HG03571 (cell line): ENCODE measurements around the gene CLEC3A.
"Not testable (repeated sequence)": the region's sequence is repeated elsewhere in the genome, so short reads cannot be mapped to it uniquely, and the experiment has no call there.

Source experiments
- ATAC-seq: cut with Tn5 transposase; IDR thresholded peaks from one replicate; pipeline ENCODE4 v1.9.1; 2021; ENCODE audit not compliant: unreplicated experiment

The CLEC3A gene

DNA sequence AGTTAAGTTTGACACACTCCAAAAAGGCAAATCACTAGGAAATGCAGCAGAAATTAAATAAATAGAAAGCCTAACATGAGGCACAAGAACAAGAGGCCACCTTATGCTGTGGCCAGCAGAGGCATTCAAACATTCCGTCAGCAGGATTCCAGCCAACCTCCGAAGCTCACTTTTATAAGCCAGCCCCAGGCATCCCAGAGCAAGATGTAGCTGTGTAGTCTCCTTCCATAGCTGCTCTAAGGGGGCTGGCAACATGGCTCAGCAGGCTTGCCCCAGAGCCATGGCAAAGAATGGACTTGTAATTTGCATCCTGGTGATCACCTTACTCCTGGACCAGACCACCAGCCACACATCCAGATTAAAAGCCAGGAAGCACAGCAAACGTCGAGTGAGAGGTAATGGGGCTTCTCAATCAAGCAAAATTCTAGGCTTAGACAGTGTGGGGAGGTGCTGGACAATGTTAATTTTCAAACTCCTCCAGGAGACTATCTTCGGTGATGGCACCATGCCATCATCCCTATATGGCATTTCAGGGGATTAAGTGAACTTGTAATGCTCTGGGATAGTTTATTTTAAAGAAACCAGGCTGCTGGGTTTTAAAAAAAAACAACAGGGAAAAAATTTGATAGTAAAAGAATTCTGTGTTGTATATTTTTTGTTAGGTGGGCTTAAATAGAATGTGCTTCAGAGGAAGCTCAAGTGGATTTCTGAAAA is at the start of gene CLEC3A:
TSS of gene CLEC3A (plus strand) at position 202 of the 714 bp plus-strand sequence. CDS start at position 281, 79 bp downstream.
- no peak for ATAC-seq

DNA sequence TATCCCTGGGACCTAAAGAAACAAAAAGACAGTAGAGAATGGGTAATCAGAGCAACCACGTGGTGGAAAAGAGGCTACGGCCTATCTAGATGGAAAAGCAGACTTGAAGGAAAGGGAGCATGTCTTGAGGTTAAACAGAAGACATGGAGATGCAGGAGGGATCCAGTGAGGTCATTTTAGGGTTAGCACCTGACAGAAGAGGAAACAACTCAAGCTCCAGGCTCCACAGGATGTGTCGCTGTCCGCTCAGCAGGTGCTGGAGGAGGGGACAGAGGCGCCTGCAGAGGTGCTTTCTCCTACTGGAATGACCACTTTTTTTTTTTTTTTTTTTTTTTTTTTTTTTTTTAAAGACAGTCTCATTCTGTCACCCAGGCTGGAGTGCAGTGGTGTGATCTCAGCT is 47.5 kb upstream of the CLEC3A start:
- ATAC-seq: no peak

- ATAC-seq: no peak
Observed at GRCh38 chr16:77975942-77976341, 46.4 kb upstream of the CLEC3A start.

GRCh38 chr16:77977339-77977738 is 45.0 kb upstream of the CLEC3A start:
- no peak for ATAC-seq

DNA sequence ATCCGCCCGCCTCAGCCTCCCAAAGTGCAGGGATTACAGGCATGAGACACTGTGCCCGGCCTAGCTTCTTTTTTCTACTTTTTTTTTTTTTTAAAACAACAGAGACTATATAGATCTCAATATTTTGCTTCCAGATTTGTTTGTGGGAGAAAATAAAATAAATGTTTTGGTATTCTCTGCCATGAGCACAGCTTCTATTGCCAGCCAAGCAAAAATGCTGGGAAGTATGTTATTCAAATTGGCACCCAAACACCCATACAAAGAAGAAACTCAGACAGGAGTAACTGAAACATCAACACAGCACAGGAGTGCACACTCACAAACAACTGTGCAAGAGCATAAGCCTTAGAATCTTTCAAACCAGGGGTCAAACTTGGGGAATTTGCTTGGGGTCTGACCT is 37.2 kb upstream of the CLEC3A start:
- no peak for ATAC-seq

- no peak for ATAC-seq
Observed at GRCh38 chr16:77986011-77986740, 36.2 kb upstream of the CLEC3A start.

DNA sequence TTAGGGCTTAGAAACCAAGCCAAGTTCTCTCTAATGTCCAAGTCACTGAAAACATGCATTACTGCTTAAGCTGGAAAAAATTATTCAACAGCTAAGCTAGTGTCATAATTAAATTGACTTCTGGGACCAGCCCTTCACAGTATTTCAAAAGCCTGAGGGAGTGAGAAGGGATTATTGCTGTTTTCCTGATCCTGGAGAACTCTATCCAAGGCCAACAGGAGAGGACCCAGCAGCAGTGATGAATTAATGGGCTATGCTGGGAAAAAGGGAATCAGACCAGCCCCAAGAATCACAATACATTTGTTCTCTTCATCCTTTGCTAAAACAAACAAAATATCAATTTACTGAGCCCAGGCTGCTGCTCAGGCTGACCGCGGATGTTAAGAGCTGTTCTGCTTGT is 34.5 kb upstream of the CLEC3A start:
- no peak for ATAC-seq

DNA sequence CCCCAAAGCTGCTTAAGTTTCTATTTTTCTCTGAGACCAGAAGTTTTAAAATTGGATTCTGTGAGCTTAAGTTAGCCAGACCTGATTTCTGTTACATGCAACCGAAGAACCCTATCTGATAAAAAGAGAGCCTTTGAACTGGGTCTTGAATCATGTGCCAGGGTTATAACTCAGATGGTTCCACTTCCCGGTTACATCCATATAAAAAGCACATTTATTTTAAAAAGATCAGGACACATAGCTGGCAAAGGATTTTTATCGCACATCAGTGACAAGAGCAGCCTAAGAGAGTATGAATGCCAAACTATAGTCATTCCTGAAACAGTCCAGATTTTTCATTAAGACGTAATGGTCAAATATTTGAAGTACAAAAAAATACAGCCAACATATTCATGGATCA is 32.5 kb upstream of the CLEC3A start:
- ATAC-seq: no peak

DNA sequence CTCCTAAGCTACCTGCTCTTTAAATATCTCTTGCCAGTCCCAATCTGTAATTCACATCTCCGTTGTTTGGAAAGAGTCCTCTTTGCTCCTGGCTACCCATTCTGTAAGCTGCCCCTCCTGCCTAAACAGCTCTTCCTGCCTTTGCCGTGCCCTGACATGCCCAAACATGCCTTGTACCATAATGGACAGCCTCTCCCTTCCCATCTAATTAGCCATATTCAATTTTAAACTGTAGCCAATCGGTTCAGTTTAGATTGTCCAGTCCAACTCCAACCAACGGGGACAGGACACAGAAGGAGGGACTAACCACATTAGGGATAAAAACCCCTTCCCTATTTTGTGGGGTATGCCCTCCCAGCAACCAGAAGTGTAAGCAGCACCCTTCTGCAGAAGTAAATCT is 30.6 kb upstream of the CLEC3A start:
- ATAC-seq: no peak

- not testable (repeated sequence) for ATAC-seq
Observed at GRCh38 chr16:77992381-77992780, 30.0 kb upstream of the CLEC3A start.

- no peak for ATAC-seq
Observed at GRCh38 chr16:77993111-77993985, 29.0 kb upstream of the CLEC3A start.

DNA sequence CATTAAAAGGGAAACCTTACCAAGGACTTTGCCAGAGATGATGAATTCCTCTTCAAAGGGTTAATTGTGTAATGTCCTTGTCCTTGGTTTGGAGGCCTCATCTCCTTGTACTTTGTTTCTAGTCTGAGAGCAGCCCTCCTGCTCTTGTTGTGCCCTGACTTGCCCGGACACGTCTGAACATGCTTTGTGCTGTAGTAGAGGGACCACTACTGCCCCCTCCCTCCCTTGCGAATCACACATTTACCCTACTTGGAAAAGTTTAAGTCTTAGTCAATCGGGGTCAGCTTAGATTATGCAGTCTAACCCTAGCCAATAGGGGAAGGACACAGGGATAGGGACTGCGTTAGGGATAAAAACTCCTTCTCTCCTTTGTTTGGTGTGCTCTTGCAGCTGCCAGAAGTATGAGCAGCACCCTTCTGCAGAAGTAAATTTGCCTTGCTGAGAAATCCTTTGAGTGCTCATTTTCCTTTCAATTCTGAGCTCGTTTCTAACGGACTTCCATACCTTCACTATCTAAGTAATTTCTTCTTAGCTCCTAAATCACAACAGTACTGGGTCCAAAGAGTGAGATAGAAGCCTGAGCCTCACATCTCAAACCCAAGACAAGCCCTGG is 26.4 kb upstream of the CLEC3A start:
- no peak for ATAC-seq

GRCh38 chr16:77998350-77999023 is 23.9 kb upstream of the CLEC3A start:
- ATAC-seq: no peak

- no peak for ATAC-seq
Observed at GRCh38 chr16:78001451-78002025, 20.8 kb upstream of the CLEC3A start.

DNA sequence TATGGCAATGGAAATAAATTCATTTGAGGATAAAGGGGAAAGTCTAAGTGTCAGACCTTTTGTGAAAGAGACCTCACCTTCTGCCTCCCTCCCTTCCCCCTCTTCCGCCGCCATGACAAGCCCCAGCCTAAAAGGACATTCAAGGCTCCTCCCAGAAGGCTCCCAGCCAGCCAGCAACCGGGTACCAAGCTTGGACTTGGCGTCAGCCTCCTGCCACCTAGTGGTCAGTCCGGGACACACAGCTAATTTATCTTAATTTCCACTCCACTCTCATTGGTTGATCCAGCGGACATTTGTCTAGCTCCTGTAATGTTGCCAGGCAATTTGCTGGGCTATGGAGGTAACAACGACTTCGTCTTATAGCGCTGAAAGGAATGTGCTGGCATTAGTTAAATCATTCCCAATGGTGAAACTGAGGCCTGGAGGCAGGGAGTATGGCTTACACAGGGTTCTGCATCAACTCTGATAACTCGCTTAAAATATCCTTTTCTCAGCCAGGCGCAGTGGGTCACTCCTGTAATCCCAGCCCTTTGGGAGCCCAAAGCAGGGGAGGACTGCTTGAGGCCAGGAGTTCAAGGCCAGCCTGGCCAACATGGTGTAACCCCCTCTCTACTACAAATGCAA is 19.3 kb upstream of the CLEC3A start:
- ATAC-seq: peak; percentile 96

- ATAC-seq: no peak
Observed at GRCh38 chr16:78004517-78004916, 17.8 kb upstream of the CLEC3A start.

GRCh38 chr16:78005881-78006280 is 16.5 kb upstream of the CLEC3A start:
- ATAC-seq: no peak

DNA sequence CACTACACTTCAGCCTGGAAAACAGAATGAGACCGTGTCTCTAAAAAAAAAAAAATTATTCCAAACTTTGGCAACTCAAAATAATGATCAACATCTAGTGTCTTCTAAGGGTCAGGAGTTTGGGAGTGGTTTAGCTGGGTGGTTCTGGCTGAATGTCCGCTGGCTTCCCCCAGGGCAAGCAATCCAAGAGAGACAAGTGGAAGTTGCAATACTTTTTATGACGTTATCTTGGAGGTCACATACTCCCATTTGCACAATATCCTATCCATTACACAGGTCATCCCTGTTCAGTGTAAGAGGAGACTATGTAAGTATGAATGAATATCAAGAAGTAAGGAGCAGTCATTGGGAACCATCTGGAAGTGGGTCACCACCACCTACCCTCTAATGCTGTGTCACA is 15.2 kb upstream of the CLEC3A start:
- ATAC-seq: no peak

DNA sequence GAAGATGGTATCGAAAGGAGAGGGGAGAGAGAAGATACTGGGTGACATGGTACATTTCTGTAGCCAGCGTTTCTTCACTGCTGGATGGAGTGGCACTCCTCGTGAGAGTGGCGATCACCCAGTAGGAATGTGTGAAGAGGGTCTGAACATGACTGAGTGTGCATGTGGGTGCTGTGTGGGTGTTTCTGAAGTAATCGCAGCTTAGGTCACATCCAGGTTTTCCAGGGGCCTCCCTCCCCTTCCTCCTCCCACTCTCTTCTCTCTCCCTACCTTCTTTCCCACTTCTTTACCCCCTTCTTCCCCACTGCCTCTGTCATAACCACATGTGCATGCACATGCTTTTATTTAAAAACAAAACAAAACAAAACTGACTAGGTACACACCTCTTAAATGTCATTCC is 1.8 kb downstream of the CLEC3A start:
- ATAC-seq: no peak

DNA sequence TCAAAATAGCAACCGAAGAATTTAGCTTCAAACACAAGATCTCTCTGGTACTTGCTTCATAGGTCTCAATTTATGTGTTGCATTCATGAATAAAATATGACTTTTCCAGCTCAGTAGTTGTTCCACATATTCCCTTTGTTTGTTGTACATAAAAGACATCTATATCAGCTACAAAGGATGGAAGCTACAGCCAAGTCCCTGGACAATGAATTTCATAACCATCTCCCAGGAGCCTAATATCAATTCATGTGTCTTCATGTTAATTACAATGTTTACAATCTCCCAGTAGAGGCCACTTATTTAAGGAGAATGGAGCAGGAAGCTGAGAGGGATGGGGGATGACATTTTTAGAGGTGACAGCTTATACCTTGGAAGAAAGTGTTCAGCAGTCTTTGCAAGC is 3.3 kb downstream of the CLEC3A start:
- ATAC-seq: no peak
